Measurements from ENCODE around the gene SMARCC1. TPM values are rescaled to one million over a fixed set of nuclear protein-coding genes. Genes with fewer than 3 reads are reported as not detected.

The SMARCC1 gene
- total and polyA plus RNA-seq, 2 donors from 2014 or later, result 11.6 to 80.4 TPM

GRCh38 chr3:47716656-47717055, 65.0 kb downstream of the SMARCC1 start:
- FAIRE-seq, result no peak
- H3K27ac ChIP-seq (ENCODE audit: low read depth in 2 of 2, low read length in 2 of 2), result no peak overlapping the region
- H3K4me3 ChIP-seq (ENCODE audit: low read length in 3 of 3), result no peak overlapping the region
- intact Hi-C loops (cut with DNase I), result no loop called here
- no peak overlapping the region for H3K9ac ChIP-seq (ENCODE audit: low read length in 3 of 3)
- no peaks in the 10 kb centered on the region for H3K9me3 ChIP-seq (ENCODE audit: control insufficient read depth in 2 of 3, insufficient read depth in 1 of 3, low read length in 3 of 3)
- no peaks in the 10 kb centered on the region for H3K27me3 ChIP-seq (ENCODE audit: control insufficient read depth, insufficient read depth, low read length)
- H3K36me3 ChIP-seq (ENCODE audit: control insufficient read depth in 2 of 3, insufficient read depth in 3 of 3, low read length in 3 of 3), result peaks cover 10 to 18% (median 13%) of the 10 kb centered on the region in 3 donors
- H3K4me1 ChIP-seq (ENCODE audit: control insufficient read depth in 2 of 3, insufficient read depth in 2 of 3, low read depth in 1 of 3, low read length in 3 of 3), result no peaks in the 10 kb centered on the region
- TF ChIP-seq, protein P1, sequence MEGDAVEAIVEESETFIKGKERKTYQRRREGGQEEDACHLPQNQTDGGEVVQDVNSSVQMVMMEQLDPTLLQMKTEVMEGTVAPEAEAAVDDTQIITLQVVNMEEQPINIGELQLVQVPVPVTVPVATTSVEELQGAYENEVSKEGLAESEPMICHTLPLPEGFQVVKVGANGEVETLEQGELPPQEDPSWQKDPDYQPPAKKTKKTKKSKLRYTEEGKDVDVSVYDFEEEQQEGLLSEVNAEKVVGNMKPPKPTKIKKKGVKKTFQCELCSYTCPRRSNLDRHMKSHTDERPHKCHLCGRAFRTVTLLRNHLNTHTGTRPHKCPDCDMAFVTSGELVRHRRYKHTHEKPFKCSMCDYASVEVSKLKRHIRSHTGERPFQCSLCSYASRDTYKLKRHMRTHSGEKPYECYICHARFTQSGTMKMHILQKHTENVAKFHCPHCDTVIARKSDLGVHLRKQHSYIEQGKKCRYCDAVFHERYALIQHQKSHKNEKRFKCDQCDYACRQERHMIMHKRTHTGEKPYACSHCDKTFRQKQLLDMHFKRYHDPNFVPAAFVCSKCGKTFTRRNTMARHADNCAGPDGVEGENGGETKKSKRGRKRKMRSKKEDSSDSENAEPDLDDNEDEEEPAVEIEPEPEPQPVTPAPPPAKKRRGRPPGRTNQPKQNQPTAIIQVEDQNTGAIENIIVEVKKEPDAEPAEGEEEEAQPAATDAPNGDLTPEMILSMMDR (IDR thresholded peaks at IDR 0.05; ENCODE audit: borderline replicate concordance, extremely low read depth, insufficient read depth), result no peak
- DNase-seq, result peak in 1 of 5 donors; percentile 4

GRCh38 chr3:47715928-47716327, 65.8 kb downstream of the SMARCC1 start:
- Histone ChIP-seq H3K27ac (ENCODE audit: low read depth in 2 of 2, low read length in 2 of 2) (no peak overlapping the region), H3K9ac (ENCODE audit: low read length in 3 of 3) (no peak overlapping the region), H3K9me3 (ENCODE audit: control insufficient read depth in 2 of 3, insufficient read depth in 1 of 3, low read length in 3 of 3) (no peaks in the 10 kb centered on the region), H3K36me3 (ENCODE audit: control insufficient read depth in 2 of 3, insufficient read depth in 3 of 3, low read length in 3 of 3) (peaks cover 10 to 22% (median 15%) of the 10 kb centered on the region in 3 donors), H3K4me3 (ENCODE audit: low read length in 3 of 3) (no peak overlapping the region), H3K27me3 (ENCODE audit: control insufficient read depth, insufficient read depth, low read length) (no peaks in the 10 kb centered on the region), H3K4me1 (ENCODE audit: control insufficient read depth in 2 of 3, insufficient read depth in 2 of 3, low read depth in 1 of 3, low read length in 3 of 3) (no peaks in the 10 kb centered on the region)
- FAIRE-seq (no peak), DNase-seq (no peak)
- TF ChIP-seq, protein P1 (IDR thresholded peaks at IDR 0.05; ENCODE audit: borderline replicate concordance, extremely low read depth, insufficient read depth), result no peak
- intact Hi-C loops (cut with DNase I), result no loop called here

GRCh38 chr3:47714606-47715005, 67.1 kb downstream of the SMARCC1 start:
- FAIRE-seq (no peak), DNase-seq (no peak)
- TF ChIP-seq, protein P1 (IDR thresholded peaks at IDR 0.05; ENCODE audit: borderline replicate concordance, extremely low read depth, insufficient read depth), result no peak
- Histone ChIP-seq H3K4me3 (ENCODE audit: low read length in 3 of 3) (no peak overlapping the region), H3K27me3 (ENCODE audit: control insufficient read depth, insufficient read depth, low read length) (no peaks in the 10 kb centered on the region), H3K4me1 (ENCODE audit: control insufficient read depth in 2 of 3, insufficient read depth in 2 of 3, low read depth in 1 of 3, low read length in 3 of 3) (no peaks in the 10 kb centered on the region), H3K27ac (ENCODE audit: low read depth in 2 of 2, low read length in 2 of 2) (no peak overlapping the region), H3K36me3 (ENCODE audit: control insufficient read depth in 2 of 3, insufficient read depth in 3 of 3, low read length in 3 of 3) (peaks cover 11 to 30% (median 18%) of the 10 kb centered on the region in 3 donors), H3K9ac (ENCODE audit: low read length in 3 of 3) (no peak overlapping the region), H3K9me3 (ENCODE audit: control insufficient read depth in 2 of 3, insufficient read depth in 1 of 3, low read length in 3 of 3) (no peaks in the 10 kb centered on the region)
- intact Hi-C loops (cut with DNase I), result no loop called here

DNA sequence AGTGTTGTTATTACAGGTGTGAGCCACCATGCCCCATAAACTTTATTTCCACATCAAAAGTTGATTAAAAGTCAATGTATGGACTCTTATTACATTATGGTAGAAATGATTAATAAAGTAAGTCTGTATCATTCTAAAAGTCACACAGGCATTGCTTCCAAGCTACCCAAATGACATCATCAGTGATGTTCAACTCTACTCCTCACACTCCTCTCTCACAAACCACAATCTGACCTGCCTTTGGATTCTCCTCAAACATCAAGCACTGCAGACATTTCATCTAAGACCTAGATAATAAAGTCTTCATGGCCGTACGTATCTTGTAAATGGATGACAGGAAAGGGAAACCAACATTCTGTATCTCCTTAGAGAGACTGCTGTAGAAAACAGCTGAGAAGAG, 68.0 kb downstream of the SMARCC1 start:
- H3K36me3 ChIP-seq (ENCODE audit: control insufficient read depth in 2 of 3, insufficient read depth in 3 of 3, low read length in 3 of 3), result peaks cover 11 to 36% (median 19%) of the 10 kb centered on the region in 3 donors
- H3K27me3 ChIP-seq (ENCODE audit: control insufficient read depth, insufficient read depth, low read length), result no peaks in the 10 kb centered on the region
- H3K27ac ChIP-seq (ENCODE audit: low read depth in 2 of 2, low read length in 2 of 2), result no peak overlapping the region
- no peak for DNase-seq
- no peaks in the 10 kb centered on the region for H3K9me3 ChIP-seq (ENCODE audit: control insufficient read depth in 2 of 3, insufficient read depth in 1 of 3, low read length in 3 of 3)
- no peak overlapping the region for H3K4me3 ChIP-seq (ENCODE audit: low read length in 3 of 3)
- no peak for FAIRE-seq
- TF ChIP-seq, protein P1 (IDR thresholded peaks at IDR 0.05; ENCODE audit: borderline replicate concordance, extremely low read depth, insufficient read depth), result no peak
- H3K4me1 ChIP-seq (ENCODE audit: control insufficient read depth in 2 of 3, insufficient read depth in 2 of 3, low read depth in 1 of 3, low read length in 3 of 3), result no peaks in the 10 kb centered on the region
- intact Hi-C loops (cut with DNase I), result no loop called here
- no peak overlapping the region for H3K9ac ChIP-seq (ENCODE audit: low read length in 3 of 3)

Measured in kidney (tissue), 14 donors.